HG02938 (cell line): ENCODE results near the gene NFIC.
"Not testable (repeated sequence)": the region's sequence is repeated elsewhere in the genome, so short reads cannot be mapped to it uniquely, and the experiment has no call there.

ENCODE experiments used
- ATAC-seq: cut with Tn5 transposase; IDR thresholded peaks from one replicate; pipeline ENCODE4 v1.9.1; 2021; ENCODE audit warnings: mild to moderate bottlenecking, moderate library complexity; ENCODE audit not compliant: unreplicated experiment

NFIC gene

DNA sequence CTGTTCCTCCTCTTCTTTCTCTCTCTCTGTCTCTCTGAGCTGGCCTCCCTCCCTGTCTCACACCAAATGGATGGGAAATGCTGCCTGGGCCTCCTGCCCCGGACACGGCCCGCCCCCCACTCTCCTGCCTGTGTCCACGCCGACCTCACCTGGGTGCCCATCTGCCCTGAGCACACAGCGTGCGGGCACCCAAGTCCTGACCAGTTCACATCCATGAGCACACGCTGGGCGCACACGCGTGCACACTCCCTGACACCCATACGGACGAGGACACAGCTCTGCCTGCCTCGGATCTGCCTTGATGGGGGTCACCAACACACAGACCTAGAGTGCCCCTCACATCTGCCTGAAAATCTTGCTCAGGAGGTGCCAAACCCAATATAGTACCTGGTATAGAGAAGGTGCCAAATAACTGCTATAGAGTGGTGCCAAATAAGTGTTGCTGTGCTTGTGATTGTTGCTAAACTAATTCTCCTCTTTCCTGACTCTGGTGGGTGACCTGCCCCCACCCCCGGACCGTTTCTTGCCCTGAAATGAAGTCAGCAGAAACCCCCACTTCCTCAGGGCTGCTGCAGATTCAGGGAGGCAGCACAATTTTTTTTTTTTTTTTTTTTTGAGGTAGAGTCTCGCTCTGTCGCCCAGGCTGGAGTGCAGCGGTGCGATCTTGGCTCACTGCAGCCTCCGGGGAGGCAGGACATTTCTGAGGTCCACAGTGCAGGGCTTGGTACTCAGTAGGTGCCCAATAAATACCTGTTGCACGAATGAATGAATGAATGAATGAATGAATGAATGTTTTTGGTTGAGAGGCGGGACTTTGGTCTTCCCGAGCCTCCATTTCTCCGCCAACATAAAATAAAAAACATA lies 4.6 kb downstream of the NFIC start:
- no peak for ATAC-seq

DNA sequence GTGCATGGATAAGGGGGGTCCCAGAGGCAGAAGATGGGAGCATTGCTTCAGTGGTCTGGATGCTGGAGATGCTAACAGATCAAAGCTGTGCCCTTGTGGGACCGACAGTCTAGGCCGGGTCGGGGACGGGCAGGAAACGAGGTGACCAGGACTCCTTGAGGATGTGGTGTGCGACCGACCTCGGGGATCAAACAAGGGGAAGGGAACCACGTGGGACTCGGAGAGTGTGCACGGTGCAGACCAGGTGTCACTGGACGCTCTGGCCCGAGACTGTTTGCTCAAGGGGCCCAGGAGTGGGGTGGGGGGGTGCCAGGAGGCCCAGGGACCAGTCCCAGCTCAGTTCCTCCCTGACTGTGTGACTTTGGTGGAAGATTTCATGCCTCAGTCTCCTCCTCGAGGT lies 6.0 kb downstream of the NFIC start:
- no peak for ATAC-seq

DNA sequence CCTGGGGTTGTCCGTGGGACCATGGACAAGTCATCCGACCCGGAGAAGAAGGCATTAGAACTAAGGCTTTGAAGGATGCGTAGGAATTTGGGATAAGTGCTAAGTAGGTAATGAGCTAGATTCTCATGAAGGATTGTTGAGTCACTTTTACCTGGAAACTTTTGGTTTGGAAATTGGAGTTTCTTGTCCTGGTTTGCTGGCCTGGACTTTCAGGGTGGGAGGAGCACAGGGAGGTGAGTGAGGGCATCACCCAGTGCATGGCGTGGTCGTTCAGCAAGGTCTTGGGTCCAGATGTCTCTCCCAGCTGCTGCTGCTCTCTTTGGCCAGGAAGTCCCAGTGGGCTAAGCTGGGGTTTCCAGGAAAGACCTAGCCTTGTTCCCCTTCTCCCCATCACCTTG lies 7.6 kb downstream of the NFIC start:
- no peak for ATAC-seq

DNA sequence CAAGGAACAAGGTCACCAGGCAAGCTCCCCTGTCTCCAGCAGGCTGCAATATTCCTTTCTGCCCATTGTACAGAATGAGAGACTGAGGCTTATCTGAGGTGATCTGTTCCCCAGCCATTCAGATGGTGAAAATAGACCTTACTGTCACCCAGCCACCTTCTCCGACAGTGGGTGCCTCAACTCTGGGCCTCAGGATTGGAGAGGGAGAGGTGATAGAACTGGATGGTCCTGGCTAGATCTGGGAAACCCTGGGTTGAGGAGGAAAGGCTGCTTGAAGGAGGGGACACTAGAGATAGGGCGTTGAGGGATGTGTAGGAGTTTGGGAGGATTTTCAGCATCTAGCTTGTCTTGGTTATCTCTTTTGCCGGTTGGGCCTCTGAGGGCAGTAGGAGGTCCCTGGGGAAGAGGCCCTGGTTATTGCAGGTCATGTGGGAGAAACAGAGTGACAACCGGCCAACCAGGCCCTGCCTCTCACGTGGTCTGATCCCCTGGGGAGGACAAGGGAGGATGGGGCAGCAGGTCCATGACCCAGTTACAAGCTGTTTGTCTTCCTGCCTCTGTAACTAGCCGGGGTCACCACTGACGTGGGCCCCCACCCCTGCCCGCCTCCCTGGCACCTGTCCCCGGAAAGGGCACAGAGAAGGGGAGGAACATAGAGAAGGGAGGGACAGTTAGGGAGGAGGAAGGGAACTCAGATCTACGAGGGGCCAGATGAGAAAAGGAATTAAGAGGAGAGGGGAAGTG lies 8.2 kb downstream of the NFIC start:
- no peak for ATAC-seq

DNA sequence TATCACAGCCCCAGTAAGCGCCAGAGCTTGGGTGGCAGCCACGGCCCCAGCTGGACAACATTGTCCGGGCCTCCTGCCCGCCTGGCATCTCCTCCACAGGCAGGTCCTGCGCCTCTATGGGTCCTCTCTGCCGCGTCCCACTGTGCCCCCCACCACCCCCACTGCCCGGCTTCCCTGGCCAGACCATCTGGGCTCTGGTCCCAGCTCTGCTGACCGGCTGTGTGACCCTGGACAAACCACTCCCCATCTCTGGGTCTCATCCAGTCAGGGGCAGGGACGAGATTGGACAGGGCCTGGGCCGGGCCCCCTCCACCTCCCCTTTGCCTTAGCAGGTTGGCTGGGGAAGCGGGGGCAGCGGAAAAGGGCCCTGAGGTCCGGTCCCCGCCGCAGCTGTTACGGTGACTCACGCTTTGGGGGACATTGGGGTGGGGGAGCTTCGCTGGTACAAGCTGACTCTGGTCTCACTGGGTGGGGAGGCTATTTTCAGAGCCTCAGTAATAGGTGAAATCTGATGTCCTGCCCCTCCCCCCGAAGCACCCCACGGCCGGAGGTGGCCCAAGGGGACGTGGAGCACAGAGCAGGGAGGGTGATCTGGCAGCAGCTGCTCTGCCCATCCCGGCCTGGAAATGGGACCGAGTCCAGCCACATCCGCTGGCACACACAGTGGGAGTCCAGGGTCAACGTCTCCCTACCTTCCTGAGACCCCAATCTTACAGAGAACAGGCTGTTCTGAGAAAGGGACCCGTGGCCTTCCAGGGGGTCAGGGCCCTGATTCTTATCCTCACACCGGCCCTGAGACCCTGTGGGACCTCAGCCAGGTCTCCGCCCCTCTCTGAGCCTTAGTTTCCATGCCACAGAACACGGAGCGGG lies 9.1 kb downstream of the NFIC start:
- ATAC-seq, result no peak

DNA sequence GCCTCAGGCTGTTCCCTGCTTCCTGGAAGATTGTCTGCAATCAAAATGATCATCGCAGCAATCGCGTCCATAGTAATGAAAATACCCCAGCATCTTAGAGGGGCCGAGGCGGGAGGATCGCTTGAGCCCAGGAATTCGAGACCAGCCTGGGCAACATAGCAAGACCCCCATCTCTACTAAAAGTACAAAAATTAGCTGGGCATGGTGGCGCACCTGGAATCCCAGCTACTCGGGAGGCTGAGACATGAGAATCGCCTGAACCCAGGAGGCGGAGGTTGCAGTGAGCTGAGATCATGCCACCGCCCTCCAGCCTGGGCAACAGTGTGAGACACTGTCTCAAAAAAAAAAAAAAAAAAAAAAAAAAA lies 9.7 kb downstream of the NFIC start:
- ATAC-seq, result not testable (repeated sequence)

DNA sequence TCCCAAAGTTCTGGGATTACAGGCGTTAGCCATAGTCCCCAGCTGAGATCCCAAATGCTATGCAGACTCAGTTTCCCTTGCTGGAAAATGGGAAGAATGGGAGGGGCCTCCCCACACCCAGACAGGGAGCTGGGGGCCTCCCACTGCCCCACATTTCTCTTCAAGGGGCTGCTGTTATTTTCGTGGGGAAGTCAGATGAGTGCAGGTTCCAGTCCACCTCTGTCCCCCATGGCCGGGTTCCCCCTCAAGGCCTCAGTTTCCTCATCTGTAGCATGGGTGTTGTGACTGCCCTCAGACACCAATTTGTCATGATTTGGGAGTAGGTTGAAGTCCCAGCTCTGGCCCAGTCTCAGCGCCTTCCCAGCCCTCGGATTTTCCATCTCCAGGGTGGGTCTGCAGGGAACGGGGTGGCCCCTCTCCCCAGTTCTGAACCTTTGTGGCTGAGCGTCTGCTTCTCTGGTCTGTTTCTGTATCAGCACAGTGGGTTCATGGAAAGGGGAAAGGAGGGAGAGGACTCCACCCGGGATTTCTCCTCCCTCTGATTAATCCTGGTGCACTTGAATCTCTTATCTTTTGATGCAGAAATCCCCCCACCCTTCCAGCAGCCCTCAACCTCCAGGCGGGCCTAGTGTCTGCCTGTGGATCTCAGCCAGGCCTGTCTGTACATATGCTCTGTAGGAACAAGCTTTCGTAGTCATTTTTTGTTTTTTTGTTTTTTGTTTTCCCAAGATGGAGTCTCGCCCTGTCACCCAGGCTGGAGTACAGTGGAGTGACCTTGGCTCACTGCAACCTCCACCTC lies 12.2 kb downstream of the NFIC start:
- no peak for ATAC-seq

DNA sequence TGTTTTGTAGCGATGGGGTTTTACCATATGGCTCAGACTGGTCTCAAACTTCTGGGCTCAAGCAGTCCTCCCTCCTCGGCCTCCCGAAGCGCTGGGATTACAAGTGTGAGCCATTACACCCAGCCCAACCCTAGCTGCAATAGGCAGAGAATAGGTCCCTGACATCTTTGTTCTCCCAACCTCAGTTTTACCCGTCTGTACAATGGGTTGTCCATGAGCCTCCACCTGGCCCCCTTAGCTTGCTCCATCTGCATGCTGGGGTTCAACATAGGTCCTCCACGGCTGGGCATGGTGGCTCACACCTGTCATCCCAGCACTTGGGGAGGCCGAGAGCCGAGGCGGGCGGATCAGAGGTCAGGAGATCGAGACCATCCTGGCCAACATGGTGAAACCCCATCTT lies 14.4 kb downstream of the NFIC start:
- no peak for ATAC-seq

DNA sequence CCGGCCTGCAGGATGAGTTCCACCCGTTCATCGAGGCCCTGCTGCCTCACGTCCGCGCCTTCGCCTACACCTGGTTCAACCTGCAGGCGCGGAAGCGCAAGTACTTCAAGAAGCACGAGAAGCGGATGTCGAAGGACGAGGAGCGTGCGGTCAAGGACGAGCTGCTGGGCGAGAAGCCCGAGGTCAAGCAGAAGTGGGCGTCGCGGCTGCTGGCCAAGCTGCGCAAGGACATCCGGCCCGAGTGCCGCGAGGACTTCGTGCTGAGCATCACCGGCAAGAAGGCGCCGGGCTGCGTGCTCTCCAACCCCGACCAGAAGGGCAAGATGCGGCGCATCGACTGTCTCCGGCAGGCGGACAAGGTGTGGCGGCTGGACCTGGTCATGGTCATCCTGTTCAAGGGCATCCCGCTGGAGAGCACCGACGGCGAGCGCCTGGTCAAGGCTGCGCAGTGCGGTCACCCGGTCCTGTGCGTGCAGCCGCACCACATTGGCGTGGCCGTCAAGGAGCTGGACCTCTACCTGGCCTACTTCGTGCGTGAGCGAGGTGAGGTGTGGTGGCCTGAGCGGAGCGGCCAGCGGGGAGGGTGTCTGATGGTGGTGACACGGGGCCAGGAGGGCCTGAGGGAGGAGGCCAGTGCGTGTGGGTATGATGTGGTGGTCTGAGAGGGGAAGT lies 15.5 kb downstream of the NFIC start:
- no peak for ATAC-seq

DNA sequence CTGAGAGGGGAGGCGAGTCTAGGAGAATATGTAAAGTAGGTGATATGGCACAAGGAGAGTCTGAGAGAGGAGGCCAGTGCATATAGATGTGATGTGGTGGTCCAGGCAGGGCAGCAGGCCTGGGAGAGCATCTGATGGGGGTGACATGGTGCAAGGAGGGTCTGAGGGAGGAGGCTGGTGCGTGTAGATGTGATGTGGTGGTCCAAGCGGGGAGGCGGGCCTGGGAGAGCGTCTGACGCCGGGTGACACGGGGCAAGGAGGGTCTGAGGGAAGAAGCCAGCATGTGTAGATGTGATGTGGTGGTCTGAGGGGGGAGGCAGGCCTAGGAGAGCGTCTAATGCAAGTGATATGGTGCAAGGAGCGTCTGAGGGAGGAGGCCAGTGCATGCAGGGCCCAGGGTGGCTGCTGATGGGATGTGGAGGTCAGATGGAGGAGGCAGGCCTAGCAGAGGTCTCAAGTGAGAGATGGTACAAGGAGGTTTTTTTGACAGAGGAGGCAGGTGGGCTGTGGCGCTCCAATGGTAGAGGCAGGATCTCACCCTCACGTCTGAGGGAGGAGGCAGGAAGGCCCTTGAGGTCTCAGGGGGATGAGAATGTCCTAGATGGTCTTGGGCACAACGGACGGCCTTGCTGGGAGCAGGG lies 16.2 kb downstream of the NFIC start:
- no peak for ATAC-seq

DNA sequence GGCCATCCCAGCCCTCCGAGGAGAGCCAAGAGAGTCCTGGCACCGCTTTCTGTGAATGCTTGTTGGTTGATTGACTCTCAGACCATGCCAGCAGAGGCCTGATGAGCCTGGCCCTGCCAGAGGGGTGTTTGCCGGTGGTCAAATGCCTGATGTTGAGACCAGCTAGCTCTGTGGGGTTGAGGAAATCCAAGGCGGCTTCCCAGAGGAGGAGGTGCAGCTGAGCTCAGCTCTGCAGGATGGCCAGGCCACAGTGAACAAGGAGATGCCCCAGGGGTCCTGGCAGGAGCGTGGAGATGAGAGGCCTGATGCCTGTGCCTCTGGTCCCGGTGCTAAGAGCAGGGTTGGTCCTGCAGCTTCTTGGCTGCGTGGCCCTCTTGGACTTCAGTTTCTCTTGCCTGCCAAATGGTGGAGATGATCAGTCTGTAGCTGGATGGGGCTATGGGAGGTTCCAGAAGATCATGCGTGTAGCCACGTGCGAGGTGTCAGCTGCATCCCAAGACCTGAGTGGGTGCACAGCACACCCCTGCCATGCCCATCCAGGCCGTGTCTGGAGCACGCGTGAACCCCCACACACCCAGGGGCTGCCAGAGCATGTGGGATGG lies 16.8 kb downstream of the NFIC start:
- no peak for ATAC-seq

DNA sequence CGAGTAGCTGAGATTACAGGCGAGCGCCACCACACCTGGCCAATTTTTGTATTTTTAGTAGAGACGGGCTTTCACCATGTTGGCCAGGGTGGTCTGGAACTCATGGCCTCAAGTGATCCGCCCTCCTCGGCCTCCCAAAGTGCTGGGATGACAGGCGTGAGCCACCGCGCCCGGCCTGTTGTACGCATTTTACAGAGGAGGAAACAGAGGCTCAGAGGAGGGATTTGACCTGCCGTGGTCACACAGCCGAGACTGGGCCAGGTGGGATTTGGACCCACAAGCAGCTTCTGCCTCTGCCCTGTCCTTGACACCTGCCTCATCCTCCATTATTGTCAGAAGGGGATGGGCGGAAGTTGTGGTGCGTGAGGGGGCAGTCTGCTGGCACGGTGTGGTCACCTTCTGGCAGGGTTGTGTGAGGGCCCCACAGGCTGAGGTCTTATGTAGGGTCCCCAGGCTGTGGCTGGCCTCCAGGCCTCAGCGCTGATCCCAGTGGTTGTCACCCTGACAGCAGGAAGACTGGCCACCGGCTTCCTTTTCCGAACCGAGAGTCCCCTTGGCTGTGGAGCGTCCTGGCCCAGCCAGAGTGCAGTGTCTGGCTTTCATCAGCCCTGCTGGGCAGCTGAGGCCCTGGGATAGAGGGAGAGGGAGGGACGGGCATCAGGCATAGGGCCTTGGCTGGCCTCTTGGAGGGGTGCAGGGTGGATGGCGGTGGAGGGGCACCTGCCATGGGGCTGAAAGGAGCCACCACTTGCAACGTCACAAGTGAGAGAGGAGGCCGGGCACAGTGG lies 20.3 kb downstream of the NFIC start:
- ATAC-seq, result no peak

DNA sequence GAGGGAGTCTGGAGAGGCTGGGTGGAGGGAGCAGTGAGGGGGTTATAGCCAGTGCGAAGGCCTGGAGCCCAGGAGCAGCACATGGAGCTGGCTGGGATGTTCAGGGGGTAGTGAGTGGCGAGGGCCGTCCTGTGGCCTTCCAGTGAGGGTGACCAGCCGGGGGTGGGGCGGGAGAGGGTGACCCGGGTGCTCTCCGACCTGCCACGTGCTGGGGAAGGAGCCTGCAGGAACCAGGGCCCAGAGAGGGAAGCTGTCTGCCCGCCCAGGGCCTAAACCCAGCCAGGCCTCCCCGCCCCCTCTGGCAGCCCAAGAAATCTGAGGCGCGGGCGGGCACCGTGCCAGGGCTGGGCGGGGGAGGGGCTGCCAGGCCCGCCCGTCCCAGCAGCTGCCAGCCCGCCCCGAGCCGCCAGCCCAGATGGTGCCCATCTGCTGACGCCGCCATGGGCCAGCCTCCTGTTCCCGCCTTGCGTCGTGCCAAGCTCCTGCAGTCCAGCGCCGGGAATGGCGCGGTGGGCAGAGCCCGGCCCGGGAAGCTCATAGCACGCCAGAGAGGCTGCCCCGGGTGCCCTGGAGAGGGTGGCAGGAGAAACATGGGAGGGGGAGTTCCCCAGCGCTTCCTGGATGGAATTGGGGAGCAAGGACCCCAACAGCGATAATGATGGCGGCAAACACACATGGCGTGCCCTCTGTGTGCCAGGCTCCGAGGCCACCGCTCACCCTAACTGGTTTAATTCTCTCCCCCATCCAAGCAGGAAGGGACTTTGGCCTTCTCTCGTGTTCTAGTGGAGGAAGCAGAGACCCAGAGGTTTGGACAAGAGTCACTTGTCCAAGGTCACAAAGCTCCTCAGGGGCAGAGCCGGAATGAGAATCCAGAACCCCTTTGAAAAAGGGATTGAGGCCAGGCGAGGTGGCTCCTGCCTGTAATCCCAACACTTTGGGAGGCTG lies 21.5 kb downstream of the NFIC start:
- ATAC-seq, result no peak

DNA sequence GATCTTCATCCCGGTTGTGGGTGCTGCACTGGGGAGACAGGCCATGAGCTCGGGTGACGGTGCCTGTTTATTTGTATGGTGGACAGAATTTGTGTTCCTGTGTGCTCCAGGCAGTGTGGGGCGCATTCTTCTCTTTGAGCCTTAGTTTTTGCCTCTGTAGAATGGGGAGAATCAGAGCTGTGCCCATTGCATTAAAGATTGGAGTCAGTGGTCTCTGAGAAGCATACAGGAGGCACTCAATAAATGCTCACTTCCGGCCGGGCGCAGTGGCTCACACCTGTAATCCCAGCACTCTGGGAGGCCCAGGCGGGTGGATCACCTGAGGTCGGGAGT lies 23.0 kb downstream of the NFIC start:
- no peak for ATAC-seq

DNA sequence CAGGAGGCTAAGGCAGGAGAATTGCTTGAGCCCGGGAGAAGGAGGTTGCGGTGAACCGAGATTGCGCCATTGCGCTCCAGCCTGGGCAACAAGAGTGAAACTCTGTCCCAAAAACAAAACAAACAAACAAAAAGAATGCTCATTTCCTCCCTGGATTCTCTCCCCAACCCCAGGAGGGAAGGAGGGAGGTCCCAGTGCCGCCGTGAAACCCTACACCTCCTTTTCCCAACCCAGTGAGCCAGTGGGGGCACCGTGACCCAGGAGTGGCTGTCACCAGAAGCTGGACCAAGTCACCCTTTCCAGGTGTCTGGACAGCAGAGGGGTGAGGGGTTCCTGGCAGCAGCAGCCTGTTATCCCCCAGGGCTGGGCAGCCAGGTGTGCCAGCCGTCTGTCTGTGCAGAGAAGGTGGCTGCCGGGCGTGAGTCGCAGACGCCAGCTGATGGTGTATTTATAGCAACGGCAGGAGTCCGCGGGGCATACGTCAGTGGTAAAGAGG lies 23.5 kb downstream of the NFIC start:
- ATAC-seq, result no peak

DNA sequence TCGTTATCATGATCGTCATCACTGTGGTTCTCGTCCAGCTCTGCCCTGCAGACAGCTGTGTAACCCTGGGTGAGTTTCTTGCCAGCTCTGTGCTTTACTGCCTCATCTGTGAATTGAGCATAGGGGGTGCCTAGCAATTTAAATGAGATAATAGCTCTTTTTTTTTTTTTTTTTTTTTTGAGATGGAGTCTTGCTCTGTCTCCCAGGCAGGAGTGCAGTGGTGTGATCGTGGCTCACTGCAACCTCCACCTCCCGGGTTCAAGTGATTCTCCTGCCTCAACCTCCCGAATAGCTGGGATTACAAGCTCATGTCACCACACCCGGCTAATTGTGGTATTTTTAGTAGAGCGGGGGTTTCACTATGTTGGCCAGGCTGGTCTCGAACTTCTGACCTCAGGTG lies 25.5 kb downstream of the NFIC start:
- ATAC-seq, result not testable (repeated sequence)

DNA sequence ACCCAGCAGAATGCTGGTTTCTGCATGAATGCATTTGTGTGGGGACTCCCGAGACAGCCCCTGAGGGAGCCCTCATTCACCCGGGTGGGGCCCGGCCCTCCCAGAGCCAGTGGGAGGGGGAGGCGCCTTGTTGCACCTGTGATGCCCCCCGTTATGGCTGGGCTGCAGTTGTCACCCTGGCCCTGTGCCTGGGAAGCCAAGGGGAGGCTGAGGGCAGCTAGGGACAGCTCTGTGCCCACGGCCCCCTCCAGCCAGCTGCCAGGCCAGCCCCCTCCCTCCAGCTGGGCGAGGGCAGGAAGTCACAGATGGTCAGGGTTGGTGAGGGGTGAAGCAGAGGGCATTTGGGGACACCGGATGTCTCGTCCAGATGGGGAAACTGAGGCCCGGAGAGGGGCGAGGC lies 26.1 kb downstream of the NFIC start:
- ATAC-seq, result no peak
